GM23248 (cell line): ENCODE results near the gene FOXJ2.

Experiments
- EZH2 ChIP-seq: fragments of 200-600 bp; sonication (generic); IDR thresholded peaks from 2 replicates; pipeline ENCODE4 v1.6.1; 2018; ENCODE audit warnings: antibody characterized with exemption, mild to moderate bottlenecking; ENCODE audit not compliant: insufficient read depth, poor library complexity, severe bottlenecking
- EZH2phosphoT487 ChIP-seq: fragments of 200-600 bp; sonication (generic); IDR thresholded peaks from 2 replicates; pipeline ENCODE4 v1.6.1; 2018; ENCODE audit warnings: antibody characterized with exemption, moderate library complexity, mild to moderate bottlenecking, low read depth; ENCODE audit not compliant: insufficient read depth

- no peak for TF ChIP-seq EZH2
- TF ChIP-seq EZH2phosphoT487: no peak
These were observed 56.1 kb downstream of the FOXJ2 start for GRCh38 chr12:8088574-8088973.
